Erythroblast (primary cell): Measurements from ENCODE around the gene MSX2.

ENCODE experiments used
- DNase-seq, 2 experiments: peaks; one replicate each; lab custom pipeline; 2025; lab: John Stamatoyannopoulos, UW
- GATA1 ChIP-seq: IDR thresholded peaks from 2 replicates; pipeline ENCODE4 v1.6.1; 2011; ENCODE audit warnings: low read depth, mild to moderate bottlenecking, control low read depth, low read length, moderate library complexity
- POLR2A ChIP-seq: IDR thresholded peaks from 2 replicates; pipeline ENCODE4 v1.6.1; 2011; ENCODE audit warnings: mild to moderate bottlenecking, low read length

MSX2 gene

DNA sequence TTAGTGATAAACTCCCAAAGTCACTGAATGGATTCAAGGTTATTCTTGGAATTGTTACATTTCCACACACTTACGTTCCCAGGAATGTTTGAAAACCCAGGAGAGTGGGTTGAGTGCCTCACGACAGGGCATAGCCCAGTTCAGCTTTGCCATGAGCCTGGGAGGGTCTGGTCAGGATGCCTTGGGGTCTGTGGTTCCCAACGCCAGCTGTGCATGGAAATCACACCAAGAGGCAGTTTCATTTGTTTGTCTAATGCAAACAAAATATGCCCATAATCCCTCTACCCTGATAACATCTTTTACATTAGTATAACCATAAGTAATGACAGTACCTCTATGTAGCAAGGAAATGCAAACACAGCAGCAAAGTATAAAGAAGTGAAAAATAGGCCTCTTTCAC, 25.3 kb upstream of the MSX2 start:
- no peak for DNase-seq
- TF ChIP-seq POLR2A (no peak), GATA1 (no peak)

GRCh38 chr5:174706997-174707572, 17.3 kb upstream of the MSX2 start:
- TF ChIP-seq GATA1 (no peak), POLR2A (no peak)
- no peak for DNase-seq

- TF ChIP-seq GATA1 (no peak), POLR2A (no peak)
- DNase-seq: no peak
These were observed 16.7 kb upstream of the MSX2 start for GRCh38 chr5:174707671-174708070.

DNA sequence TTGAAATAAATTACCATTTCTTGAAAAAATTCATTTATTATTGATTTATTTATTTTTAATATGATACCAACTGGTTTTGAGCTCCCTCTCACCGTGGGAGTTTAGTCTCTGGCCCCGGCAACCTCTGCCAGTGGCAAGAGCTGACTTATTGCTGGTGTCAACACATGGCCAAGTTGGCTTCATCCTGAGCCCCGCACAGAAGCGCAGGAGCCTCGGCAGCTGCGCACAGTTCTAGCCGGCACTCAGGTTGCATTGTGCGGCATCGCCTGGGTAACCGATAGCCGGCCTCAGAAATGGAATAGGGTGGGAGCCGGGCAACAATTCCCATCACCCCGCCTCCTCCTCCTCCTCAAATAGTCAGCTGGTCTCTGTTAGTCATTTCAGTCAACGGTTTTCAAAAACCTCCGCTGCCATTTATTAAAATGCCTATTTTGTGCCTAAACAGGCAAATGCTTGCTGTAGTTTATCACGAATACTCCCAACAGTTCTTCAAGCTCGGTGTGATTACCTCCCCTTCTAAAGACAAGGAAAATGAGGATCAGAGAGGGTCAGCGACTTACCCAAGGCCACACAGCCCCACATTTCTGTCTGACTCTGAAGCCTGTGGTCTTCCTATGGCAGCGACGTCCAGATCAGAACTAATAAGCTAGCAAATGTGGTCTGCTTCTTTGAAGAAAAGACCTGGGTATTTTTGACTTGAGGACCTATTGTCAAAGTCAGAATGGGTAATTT, 15.7 kb upstream of the MSX2 start:
- TF ChIP-seq POLR2A (no peak), GATA1 (no peak)
- no peak for DNase-seq

- TF ChIP-seq POLR2A: no peak
- no peak for TF ChIP-seq GATA1
- no peak for DNase-seq
These were observed 9.6 kb upstream of the MSX2 start for GRCh38 chr5:174714751-174715150.

- DNase-seq: no peak
- TF ChIP-seq POLR2A (no peak), GATA1 (no peak)
These were observed 8.6 kb upstream of the MSX2 start for GRCh38 chr5:174715804-174716203.

DNA sequence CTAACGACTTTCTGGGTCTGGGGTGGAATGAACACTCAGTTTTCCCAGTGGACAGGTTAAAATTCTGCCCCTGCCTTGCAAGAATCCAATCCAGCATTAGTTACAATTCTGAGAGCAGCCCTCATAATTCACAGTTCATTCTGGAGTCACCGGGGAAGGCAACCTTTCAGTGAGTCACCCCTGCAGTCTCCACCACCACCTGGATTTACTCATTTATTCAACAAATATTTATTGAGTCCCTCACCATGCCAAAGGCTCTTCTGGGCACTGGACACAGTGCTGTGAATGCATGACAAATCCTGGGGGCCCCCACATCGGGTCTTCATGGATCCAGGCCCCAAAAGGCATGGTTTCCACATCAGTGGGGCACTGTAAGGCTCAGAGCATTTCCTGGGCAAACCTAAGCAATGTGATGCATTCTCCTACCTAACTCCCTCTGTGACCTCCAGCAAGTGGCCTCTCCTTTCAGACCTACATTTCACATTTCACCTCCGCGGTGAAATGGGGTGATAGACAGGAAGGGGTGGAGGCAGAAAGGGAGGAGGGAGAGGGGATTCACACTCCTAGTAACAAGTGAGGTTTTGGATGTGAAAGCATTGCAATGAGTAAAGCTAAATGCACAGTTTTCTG, 6.4 kb upstream of the MSX2 start:
- no peak for DNase-seq
- TF ChIP-seq POLR2A (no peak), GATA1 (no peak)

GRCh38 chr5:174718880-174719610, 5.3 kb upstream of the MSX2 start:
- TF ChIP-seq GATA1: no peak
- no peak for TF ChIP-seq POLR2A
- DNase-seq: no peak

GRCh38 chr5:174719793-174720611, 4.4 kb upstream of the MSX2 start:
- DNase-seq: no peak
- TF ChIP-seq GATA1 (no peak), POLR2A (no peak)

DNA sequence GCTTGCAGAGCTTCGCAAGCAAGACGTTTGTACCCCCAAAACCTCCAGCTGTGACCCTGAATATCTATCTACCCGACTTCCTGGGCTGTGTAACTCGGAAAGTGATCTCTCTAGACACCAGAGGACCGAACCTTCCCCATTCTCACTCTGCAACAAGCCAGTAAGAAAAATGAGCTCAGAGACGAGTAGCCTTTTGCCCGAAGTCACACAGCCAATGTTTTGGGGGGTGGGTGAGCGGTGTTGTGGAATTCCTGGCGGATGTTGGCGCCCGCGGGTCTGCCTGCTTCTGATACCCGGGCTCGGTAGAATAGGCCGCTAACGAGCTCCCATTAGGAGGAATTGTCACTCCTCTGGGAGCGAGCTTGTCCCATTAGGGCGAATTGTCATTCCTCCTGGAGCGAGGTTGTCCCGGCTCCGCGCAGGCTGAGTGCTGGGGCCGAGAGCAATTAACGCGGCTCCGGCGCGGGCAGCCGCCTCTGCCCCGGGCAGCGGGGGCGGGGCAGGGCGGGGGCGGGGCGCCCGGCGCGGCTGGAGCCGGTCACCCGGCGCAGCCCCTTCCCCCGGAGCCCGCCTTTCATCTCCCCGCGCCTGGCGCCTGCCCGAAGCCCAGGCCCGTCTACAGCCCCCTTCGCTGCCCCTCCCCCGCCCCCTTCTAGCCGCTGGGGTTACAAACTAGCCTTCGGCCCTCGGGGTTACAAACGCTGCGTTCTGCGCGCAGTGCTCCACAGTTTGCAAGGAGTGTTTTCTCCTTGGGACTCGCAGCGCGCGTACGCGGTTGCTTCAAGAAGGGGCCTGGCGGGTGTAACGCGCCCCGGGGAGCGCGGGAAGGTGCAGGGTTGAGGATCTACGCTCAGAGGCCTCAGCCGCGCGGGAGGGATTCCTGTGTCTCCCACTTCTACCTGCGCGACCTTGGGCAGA, 3.5 kb upstream of the MSX2 start:
- DNase-seq: no peak
- TF ChIP-seq POLR2A (no peak), GATA1 (no peak)

DNA sequence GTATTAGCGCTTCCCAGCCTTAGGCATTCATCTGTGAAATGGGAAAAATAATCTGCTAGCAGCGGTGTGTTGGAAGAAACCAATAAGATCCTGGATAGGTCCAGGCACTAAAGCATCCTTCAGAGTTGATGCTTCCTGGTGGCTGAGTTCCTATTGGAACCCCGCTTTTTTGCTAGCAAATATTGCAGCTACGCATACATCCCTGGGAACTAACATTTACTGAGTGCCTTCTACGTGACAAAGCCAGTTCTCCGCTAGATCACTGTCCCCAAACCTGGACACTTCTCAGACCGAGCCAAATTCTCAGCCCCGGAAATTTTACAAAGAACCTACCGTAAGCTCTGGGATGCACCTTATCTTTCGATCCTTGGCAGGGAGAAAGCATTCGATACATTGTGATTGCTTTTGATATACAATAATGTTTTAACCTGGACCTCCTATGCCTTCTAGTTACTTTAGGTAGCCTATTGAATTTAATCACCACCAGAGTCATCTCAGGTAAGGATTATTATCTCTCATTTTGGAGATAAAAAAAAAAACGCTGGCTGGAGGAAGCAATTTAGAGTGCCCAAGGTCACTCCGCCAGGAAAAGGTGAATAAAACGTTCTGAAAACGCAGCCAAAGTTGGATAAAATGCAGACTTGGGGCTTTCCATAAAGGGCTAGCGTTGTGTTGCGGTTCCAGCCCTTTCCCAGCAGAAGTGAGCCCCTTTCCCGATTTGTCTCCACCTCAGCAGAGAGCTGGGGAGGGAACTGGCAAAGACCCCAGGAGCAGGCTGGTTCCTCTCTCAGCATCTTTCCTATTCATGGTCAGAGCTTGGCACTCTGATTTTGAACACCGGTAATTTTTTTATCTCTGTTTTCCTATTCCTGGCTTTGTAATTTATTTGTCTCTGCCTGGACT, 2.6 kb upstream of the MSX2 start:
- DNase-seq: no peak
- TF ChIP-seq POLR2A (no peak), GATA1 (no peak)
